MM.1S (cell line): ENCODE data around the gene ZNF438.

Experiments used
- DNase-seq: peaks from one replicate; pipeline ENCODE4 v3.0.0-alpha.2; 2015
- H2AFZ ChIP-seq: fragments of 300-600 bp; sonication (generic); 2 replicates; pipeline ENCODE4 v1.6.0; 2016; ENCODE audit warnings: antibody characterized with exemption, low read length
- H3F3A ChIP-seq: fragments of 300-600 bp; sonication (generic); 2 replicates; pipeline ENCODE4 v1.6.1; 2016; ENCODE audit warnings: mild to moderate bottlenecking, antibody characterized with exemption, low read length, moderate library complexity, mixed read lengths; ENCODE audit not compliant: insufficient read depth
- H3K27ac ChIP-seq: fragments of 300-600 bp; sonication (generic); 2 replicates; pipeline ENCODE4 v1.5.1; 2016; ENCODE audit warnings: mild to moderate bottlenecking, low read length
- H3K27me3 ChIP-seq: fragments of 300-600 bp; sonication (generic); replicated peaks from 2 replicates; pipeline ENCODE4 v1.6.0; 2016; ENCODE audit warnings: low read length; ENCODE audit not compliant: insufficient read depth
- H3K36me3 ChIP-seq: fragments of 300-600 bp; sonication (generic); replicated peaks from 2 replicates; pipeline ENCODE4 v1.6.1; 2016; ENCODE audit warnings: mild to moderate bottlenecking, low read length, mixed read lengths; ENCODE audit not compliant: insufficient read depth
- H3K4me1 ChIP-seq: fragments of 300-600 bp; sonication (generic); 2 replicates; pipeline ENCODE4 v1.6.1; 2016; ENCODE audit warnings: low read length, mixed read lengths
- H3K4me2 ChIP-seq: fragments of 300-600 bp; sonication (generic); 2 replicates; pipeline ENCODE4 v1.6.0; 2016; ENCODE audit warnings: low read depth, low read length
- H3K4me3 ChIP-seq: fragments of 300-600 bp; sonication (generic); 2 replicates; pipeline ENCODE4 v1.5.1; 2016; ENCODE audit warnings: low read length, mixed read lengths
- H3K79me2 ChIP-seq: fragments of 300-600 bp; sonication (generic); 2 replicates; pipeline ENCODE4 v1.6.1; 2016; ENCODE audit warnings: mixed run types, low read length, mixed read lengths
- H3K9ac ChIP-seq: fragments of 300-600 bp; sonication (generic); 2 replicates; pipeline ENCODE4 v1.6.1; 2016; ENCODE audit warnings: low read length, mixed read lengths
- H3K9me2 ChIP-seq: fragments of 300-600 bp; sonication (generic); replicated peaks from 2 replicates; pipeline ENCODE4 v1.6.1; 2016; ENCODE audit warnings: mild to moderate bottlenecking, low read length, mixed read lengths; ENCODE audit not compliant: insufficient read depth
- H3K9me3 ChIP-seq: fragments of 300-600 bp; sonication (generic); replicated peaks from 2 replicates; pipeline ENCODE4 v1.6.1; 2016; ENCODE audit warnings: mild to moderate bottlenecking, low read length, mixed read lengths; ENCODE audit not compliant: insufficient read depth
- H4K20me1 ChIP-seq: fragments of 300-600 bp; sonication (generic); 2 replicates; pipeline ENCODE4 v1.6.1; 2016; ENCODE audit warnings: mild to moderate bottlenecking, low read length, moderate library complexity, mixed read lengths; ENCODE audit not compliant: insufficient read depth
- CTCF ChIP-seq: fragments of 300-600 bp; sonication (generic); IDR thresholded peaks from 2 replicates; pipeline ENCODE4 v1.5.1; 2016; ENCODE audit warnings: antibody characterized with exemption, low read length, mixed read lengths
- EZH2 ChIP-seq: fragments of 300-600 bp; sonication (generic); optimal IDR thresholded peaks from 2 replicates; pipeline ENCODE3; 2017; ENCODE audit warnings: low read depth, mild to moderate bottlenecking, antibody characterized with exemption, low read length, mixed read lengths
- EZH2phosphoT487 ChIP-seq: fragments of 300-600 bp; sonication (generic); IDR thresholded peaks from 2 replicates; pipeline ENCODE4 v1.6.1; 2018; ENCODE audit warnings: antibody characterized with exemption, low read length

ZNF438 gene

GRCh38 chr10:31031558-31032257 lies at the start of gene ZNF438:
Gene ZNF438, minus strand, starts transcription at chr10:31031865. Its CDS starts 154,831 bp downstream, at chr10:30877034.
- Histone ChIP-seq H3K9ac (peak within 1 kb of the TSS; percentile 97), H3K27ac (peak within 1 kb of the TSS; percentile 97), H4K20me1 (no peaks in the 10 kb centered on the region), H3K9me3 (no peaks in the 10 kb centered on the region), H3K4me2 (peak within 1 kb of the TSS; percentile 98), H2AFZ (peak within 1 kb of the TSS; percentile 98), H3K4me3 (peak within 1 kb of the TSS; percentile 88), H3K27me3 (no peaks in the 10 kb centered on the region), H3K9me2 (no peaks in the 10 kb centered on the region), H3K36me3 (no peaks in the 10 kb centered on the region), H3K4me1 (peaks cover 29% of the 10 kb centered on the region), H3F3A (peaks cover 14% of the 10 kb centered on the region), H3K79me2 (peaks cover 8% of the 10 kb centered on the region; the same call in 1 of the 2 replicates)
- peak; percentile 92 for DNase-seq
- TF ChIP-seq CTCF, result peak; percentile 75
- TF ChIP-seq EZH2, result no peak
- TF ChIP-seq EZH2phosphoT487, result no peak

GRCh38 chr10:31076610-31076988 lies 44.9 kb upstream of the ZNF438 start:
- TF ChIP-seq CTCF, result no peak
- TF ChIP-seq EZH2phosphoT487, result no peak
- no peak for TF ChIP-seq EZH2
- Histone ChIP-seq H3K4me1 (no peaks in the 10 kb centered on the region), H3K9me2 (no peaks in the 10 kb centered on the region), H3K4me2 (no peak overlapping the region), H3K4me3 (no peak overlapping the region), H3K27me3 (no peaks in the 10 kb centered on the region), H3K79me2 (no peaks in the 10 kb centered on the region), H3F3A (no peaks in the 10 kb centered on the region), H3K9me3 (no peaks in the 10 kb centered on the region), H3K27ac (no peak overlapping the region), H4K20me1 (no peaks in the 10 kb centered on the region), H3K9ac (no peak overlapping the region), H2AFZ (no peak overlapping the region), H3K36me3 (no peaks in the 10 kb centered on the region)
- no peak for DNase-seq

- no peaks in the 10 kb centered on the region for H4K20me1 ChIP-seq
- no peaks in the 10 kb centered on the region for H3K36me3 ChIP-seq
- no peak overlapping the region for H3K9ac ChIP-seq
- no peak overlapping the region for H3K4me2 ChIP-seq
- H3K27me3 ChIP-seq, result no peaks in the 10 kb centered on the region
- no peaks in the 10 kb centered on the region for H3F3A ChIP-seq
- H3K79me2 ChIP-seq, result no peaks in the 10 kb centered on the region
- H3K4me3 ChIP-seq, result no peak overlapping the region
- TF ChIP-seq EZH2phosphoT487, result no peak
- no peak for TF ChIP-seq EZH2
- TF ChIP-seq CTCF, result no peak
- no peaks in the 10 kb centered on the region for H3K9me2 ChIP-seq
- no peak for DNase-seq
- H2AFZ ChIP-seq, result no peak overlapping the region
- H3K27ac ChIP-seq, result no peak overlapping the region
- H3K4me1 ChIP-seq, result no peaks in the 10 kb centered on the region
- H3K9me3 ChIP-seq, result no peaks in the 10 kb centered on the region
Observed at GRCh38 chr10:31075881-31076609, 44.4 kb upstream of the ZNF438 start.
